ENCODE results near the gene EIF3L.

EIF3L gene

DNA sequence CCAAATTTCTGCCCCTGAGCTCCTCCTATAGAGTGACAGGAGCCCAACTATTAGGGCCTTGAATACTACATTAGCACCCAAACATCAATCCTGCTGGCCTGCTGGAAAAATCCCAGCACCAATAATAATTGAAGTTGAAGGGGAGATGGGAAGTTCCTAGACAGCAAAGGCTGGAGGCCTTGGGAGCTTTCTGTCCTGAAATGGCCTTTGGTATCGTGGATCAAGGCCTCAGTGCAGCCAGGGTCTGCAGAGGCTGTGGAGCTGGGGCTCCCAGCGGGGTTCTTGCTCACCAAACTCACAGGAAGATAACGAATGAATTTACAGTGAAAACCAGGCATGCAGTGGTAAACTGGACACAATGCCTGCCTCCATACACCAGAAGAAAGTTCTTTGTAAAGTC is 47.7 kb downstream of the EIF3L start:
- no peak for TF ChIP-seq ZNF274 (IDR thresholded peaks at IDR 0.05; ENCODE audit: low read depth, low read length)
- H3K4me3 ChIP-seq (ENCODE audit: low read length) = no peak overlapping the region

DNA sequence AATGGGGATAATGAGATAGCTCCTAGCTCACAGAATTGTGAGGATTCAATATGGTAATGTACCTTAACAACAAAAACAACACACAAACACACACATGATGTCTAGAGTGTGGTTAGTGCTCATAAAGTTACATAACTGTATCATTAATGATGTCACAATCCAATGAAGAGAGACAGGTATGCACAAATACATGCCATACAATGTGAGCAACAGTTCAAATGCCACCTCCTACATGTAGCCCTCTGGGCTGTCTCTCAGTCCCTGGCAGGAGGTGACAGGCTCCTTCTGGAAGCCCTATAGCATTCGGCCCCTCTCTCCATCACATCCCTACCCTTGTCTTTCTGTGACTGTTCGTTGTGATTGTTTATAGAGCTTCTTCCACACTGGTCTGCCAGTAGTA is 48.6 kb downstream of the EIF3L start:
- no peak for TF ChIP-seq ZNF274 (IDR thresholded peaks at IDR 0.05; ENCODE audit: low read depth, low read length)
- H3K4me3 ChIP-seq (ENCODE audit: low read length) = no peak overlapping the region

DNA sequence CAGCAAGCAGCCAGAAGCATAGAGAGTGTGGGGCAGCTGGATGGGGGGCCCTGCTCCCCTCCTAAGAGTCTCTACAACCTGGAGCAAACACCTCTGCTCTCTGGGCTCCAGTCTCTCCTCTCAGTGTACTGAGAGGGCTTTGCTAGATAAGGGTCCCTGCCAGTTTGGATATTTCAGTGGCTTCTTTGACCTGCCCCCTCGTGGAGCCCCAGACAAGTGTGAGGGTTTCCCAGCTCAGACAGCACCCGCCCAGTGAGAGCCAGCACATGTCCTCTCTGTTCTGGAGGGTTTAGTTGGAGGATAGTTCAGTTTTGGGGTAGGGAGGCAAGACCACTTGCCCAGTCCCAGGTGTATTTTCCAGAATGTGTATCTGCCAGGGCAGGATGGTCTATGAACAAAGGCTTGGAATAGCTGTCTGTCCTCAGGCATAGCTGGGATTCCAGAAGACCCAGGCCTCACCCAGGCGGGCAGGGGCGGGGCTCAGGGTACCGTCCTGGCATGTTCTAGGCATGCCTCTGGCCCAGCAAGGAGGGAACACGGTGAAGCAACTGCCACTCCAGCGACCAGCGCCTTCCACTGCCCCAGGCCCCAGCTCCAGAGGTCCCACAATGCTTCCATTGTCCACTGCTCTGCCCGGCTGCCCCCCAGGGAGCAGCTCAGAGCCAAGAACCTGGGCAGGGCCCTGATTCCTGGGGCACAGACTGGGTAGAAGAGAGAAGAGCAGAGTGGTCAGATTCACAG is 49.4 kb downstream of the EIF3L start:
- H3K4me3 ChIP-seq (ENCODE audit: low read length) = no peak overlapping the region
- TF ChIP-seq ZNF274 (IDR thresholded peaks at IDR 0.05; ENCODE audit: low read depth, low read length) = no peak

DNA sequence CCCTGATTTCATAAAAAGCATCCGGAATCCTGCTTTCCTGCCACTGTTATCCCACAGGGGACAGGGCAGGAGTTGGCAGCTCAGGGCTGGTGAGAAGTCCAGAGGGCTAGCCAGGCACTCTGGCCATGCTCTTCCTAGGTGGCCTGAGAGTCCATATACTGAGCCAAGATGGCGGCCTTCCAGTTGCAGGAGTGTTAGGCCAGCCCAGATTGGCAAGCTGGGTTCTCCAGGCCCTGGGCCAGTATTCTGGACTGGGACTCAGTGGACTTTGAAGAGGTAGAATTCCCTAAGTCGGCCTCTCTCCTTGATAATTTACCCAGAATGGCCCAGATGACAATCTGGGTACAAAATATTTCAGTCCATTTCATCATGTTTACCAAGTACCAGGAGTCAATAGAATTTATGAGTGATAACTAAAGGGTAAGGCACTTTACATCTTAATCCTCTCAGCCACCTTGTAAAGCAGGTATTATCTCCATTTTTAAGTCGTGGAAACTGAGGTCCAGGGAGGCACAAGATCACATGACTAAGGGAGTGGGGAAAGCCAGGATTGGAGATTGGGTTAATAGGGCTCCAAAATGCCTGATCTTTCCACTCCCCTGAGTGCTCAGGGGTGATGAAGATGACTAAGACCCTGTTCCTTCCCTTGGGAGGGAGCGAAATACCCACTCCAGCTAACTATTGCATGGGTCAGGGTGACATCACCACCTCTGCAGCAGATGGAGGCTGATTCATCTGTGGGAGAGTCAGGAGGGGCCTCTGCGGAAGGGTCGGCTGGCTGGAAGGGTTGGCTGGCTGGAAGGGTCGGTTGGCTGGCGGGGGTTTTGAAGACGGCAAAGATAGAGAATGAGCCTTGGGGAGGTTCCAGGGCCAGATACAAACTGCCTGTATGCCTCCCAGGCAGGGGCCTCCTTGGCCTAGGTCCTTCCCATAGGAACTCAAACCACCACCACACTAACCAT is 55.6 kb downstream of the EIF3L start:
- H3K4me3 ChIP-seq (ENCODE audit: low read length) = peak overlapping the region; percentile 88; the same call in 1 of the 2 replicates
- TF ChIP-seq ZNF274 (IDR thresholded peaks at IDR 0.05; ENCODE audit: low read depth, low read length) = no peak

DNA sequence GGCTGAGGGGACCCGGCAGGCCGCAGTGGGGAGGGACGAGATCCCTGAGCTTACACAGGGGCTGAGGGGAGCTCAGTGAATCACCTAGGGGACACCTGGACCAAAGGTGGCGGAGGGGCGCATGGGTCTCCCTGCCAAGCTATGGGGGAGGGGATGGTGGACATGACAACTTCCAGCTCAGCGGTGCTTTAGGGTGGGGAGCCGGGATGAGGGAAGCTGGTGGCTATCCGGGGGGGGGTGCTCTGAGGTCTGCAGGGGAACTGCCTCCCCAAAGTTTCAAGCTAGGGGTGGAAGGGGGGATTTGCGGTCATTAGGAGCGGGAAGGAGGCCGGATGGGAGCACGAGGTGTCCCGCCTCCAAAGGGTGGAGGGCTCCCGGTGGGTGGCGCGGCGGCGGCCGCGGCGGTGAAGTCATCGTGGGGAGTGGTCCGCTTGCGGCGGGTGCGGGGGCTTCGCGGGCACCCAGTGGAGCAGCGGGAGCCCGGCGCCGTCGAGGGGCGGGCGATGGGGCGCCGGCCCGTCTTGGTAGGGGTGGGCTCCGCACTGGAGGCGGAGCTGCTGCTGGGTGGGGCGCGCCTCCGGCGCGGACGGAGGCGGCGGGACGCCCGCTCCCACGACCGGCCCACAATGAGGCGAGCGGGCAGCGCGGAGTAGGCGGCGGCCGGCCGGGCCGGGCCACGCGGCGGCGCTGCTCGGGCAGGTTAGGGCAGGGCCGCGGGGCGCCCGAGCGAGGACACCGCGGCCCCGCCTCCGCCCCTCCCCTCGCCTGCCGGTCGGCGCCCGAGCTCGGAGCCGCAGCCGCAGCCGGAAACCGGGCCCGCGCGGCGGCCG is 56.5 kb downstream of the EIF3L start, which contains the start of gene MICALL1:
Gene MICALL1 (plus strand): TSS at position 764 of the 830 bp plus-strand sequence. CDS start 126 bp downstream, outside the sequence.
- H3K4me3 ChIP-seq (ENCODE audit: low read length) = peak within 1 kb of the TSS; percentile 88
- TF ChIP-seq ZNF274 (IDR thresholded peaks at IDR 0.05; ENCODE audit: low read depth, low read length) = no peak

DNA sequence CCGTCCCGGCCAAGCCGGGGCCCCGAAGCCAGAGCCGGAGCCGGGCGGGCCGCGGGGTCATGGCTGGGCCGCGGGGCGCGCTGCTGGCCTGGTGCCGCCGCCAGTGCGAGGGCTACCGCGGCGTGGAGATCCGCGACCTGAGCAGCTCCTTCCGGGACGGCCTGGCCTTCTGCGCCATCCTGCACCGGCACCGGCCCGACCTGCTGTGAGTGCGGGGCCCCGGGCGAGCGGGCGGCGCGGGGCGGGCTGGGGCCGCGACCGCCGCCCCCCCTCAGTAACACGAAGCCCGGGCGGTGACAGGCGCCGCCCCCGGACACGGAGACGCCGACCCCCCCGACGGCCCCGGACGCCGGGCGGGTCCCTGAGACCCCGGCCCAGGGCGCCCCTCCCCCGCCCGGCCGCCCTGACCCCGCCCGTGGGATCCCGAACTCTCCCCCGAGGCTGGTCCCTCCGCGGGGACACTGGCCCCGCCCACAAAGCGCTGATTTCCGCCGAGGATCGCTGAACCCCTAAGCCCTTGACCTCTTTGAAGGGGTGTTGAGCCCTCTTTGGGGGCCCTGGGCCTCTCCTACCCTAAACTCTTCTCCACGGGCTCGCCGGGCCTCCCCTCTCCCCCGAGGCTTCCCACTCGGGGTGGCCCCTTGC is 57.3 kb downstream of the EIF3L start:
- no peak for TF ChIP-seq ZNF274 (IDR thresholded peaks at IDR 0.05; ENCODE audit: low read depth, low read length)
- H3K4me3 ChIP-seq (ENCODE audit: low read length) = peak overlapping the region; percentile 88

DNA sequence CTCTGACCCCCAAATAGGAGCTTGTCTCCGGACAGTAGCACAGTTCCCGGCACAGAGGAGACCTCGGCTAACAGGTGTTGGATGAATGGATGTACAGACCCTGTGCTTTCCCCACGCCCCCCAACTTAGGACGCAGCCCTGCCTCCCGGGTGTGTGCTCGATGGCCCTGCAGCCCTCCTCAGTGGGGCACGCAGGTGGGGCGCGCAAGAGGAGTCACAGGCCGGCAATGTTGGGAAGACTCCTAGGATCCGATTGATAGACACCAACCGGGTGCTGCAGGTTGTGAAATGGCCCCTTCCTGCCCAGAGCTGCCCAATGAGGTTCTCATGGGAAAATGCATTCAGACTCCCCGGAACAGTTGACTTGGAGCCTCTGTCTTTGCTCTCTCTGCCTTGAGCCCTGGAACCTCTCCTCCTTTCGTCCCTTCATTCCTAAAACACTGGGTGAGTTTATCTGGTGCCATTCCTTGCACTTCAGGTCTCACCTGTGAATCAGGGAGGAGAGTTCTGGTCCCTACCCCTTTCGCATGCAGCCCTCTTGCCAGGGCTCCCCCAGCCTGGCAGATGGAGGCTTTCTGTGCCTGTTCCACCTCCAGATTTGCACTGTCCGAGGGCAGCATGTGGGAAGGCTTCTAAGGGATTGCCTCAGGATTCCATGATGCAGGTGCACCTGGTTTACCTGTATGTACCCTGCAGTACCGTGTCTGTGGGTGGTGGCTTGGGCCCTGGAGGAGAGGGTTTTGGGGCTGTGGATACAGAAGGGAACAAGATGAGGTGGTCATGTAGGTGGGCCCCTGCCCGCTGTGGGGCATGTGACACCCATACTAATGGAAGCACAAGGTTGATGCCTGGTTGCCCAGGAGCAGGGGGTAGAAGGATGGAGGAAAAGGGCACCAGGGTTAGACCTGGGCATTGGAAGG is 58.1 kb downstream of the EIF3L start:
- no peak for TF ChIP-seq ZNF274 (IDR thresholded peaks at IDR 0.05; ENCODE audit: low read depth, low read length)

DNA sequence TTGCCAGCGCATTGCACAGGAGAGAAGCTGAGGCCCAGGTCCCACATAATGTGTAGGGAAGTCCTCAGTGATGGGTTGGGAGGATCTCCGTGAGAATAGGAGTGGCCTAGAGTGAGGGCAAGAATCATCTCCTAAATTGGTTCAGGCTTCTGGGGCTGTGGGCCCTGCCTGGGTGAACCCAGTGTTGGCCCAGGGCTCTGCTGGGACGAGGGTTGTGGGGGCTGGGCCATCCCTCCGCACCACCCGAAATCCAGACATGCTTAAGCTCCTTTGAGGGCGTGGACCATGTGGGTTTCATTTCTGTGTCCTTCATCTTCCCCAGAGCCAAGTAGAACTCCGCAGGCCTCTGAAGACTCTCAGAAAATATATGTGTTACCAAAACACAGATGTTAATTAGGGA is 60.5 kb downstream of the EIF3L start:
- TF ChIP-seq ZNF274 (IDR thresholded peaks at IDR 0.05; ENCODE audit: low read depth, low read length) = no peak
- no peak overlapping the region for H3K4me3 ChIP-seq (ENCODE audit: low read length)

More for the DNA sequence above, 58.1 kb downstream of the EIF3L start:
- peak overlapping the region; percentile 88 for H3K4me3 ChIP-seq (ENCODE audit: low read length)

DNA sequence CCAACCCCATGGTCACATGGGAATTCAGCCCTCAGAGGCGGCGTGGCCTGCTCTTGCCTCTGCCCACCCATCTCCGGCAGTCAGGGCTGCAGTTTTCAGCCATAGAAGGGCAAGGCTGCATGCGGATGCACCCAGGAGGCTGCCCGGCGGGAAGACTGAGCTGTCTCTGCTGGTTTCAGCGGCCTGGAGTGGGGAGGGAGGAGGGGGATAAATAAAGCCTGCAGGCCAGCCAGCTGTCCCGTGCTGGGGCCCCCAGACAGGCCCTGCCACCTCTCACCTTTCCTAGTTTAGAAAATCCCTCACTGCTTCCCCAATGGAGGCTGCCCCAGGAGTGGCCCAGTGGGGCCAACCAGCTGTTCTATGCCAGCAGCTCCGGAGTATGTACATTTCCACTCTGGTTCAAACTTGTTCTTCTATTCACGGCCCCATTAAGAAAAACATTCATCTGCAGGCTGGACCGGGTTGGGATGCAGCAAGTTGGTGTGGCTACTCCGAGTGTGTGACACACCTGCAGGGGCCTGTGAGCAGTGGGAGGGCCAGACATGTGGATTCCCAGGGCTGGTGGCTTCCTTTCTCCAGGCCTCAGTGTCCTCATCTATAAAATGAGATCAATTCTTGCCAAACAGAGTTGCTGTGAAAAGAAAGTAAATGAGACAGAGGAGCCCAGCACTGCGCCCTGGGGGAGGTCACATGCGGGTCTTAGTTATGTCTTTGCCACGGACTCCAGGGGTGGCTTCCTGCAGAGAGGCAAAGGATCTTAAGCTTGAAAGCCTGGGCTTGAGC is 61.9 kb downstream of the EIF3L start:
- TF ChIP-seq ZNF274 (IDR thresholded peaks at IDR 0.05; ENCODE audit: low read depth, low read length) = no peak
- H3K4me3 ChIP-seq (ENCODE audit: low read length) = no peak overlapping the region

DNA sequence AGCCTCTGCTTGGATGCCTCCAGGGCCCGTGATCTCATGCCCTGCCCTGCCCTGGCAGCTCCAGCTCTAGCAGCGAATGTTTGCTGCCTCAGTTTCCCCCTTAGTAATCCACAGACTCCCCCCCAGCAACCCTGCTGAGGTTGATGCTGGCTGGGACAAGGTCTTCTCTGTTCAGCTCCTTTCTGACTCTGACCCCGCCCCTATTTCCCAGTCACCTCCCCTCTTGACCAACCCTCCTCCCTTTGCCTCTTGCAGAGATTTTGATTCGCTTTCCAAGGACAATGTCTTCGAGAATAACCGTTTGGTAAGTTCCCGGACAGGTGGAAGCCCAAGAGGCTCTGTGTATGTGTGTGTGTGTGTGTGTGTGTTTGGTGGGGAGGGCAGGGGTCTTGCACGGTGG is 62.5 kb downstream of the EIF3L start:
- no peak for TF ChIP-seq ZNF274 (IDR thresholded peaks at IDR 0.05; ENCODE audit: low read depth, low read length)
- H3K4me3 ChIP-seq (ENCODE audit: low read length) = no peak overlapping the region

DNA sequence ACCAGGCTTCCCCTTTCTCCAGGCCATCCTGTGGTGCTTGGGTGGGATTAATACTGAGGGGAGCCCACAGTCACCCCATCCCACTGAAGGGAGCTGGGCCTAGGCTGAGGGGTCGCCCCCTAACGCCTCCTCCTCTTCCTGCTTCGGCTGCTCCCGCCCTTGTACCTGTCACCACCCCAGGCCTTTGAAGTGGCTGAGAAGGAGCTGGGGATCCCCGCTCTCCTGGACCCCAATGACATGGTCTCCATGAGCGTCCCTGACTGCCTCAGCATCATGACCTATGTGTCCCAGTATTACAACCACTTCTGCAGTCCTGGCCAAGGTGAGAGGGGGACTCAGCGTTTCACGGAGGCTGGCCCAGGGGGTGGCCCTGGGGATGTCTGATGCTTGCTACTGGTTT is 63.0 kb downstream of the EIF3L start:
- no peak for TF ChIP-seq ZNF274 (IDR thresholded peaks at IDR 0.05; ENCODE audit: low read depth, low read length)
- no peak overlapping the region for H3K4me3 ChIP-seq (ENCODE audit: low read length)

DNA sequence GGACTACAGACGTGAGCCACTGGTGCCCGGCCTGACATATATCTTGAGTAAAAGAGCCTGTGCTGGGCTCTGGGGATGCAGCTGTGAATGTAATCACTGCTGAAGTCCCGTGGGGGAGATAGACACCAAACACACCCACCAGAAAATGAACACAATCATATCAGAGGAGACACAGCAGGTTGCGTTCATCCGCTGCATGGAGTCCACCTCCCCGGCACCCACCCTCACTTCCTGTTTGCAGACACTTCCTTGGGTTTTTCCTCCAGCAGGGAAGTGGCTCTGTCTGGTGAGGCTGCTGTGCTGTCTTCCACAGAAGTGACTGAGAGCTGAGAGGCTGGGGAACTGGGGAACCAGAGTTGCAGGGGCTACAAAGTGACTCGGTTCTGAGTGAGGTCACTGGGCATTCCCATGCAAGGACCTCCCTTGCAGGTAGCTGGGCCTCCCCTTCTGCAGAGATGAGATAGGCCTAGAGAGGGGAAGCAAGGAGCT is 64.1 kb downstream of the EIF3L start:
- no peak overlapping the region for H3K4me3 ChIP-seq (ENCODE audit: low read length)
- no peak for TF ChIP-seq ZNF274 (IDR thresholded peaks at IDR 0.05; ENCODE audit: low read depth, low read length)

All from GM08714 (cell line).